HepG2 (cell line): ENCODE data around the gene NINJ2. TPM values are rescaled to one million over a fixed set of nuclear protein-coding genes. Genes with fewer than 3 reads are reported as not detected.

ENCODE experiments used
- CBX5 ChIP-seq: sonication (generic); formaldehyde crosslinking; IDR thresholded peaks from 2 replicates; pipeline ENCODE4 v1.4.0; 2020; ENCODE audit warnings: missing genetic modification reagents, borderline replicate concordance
- CREBL2 ChIP-seq: sonication (generic); formaldehyde crosslinking; IDR thresholded peaks from 2 replicates; pipeline ENCODE4 v1.8.1; 2023; ENCODE audit warnings: missing genetic modification reagents, mild to moderate bottlenecking, borderline replicate concordance
- MAZ ChIP-seq, 2 experiments: sonication (generic) in 1 of 2; formaldehyde crosslinking in 1 of 2; IDR thresholded peaks; 2 replicates each; pipeline versions ENCODE4 v1.5.0 to v1.6.1; 2012 to 2020; ENCODE audit warnings: low read depth in 2 of 2, mild to moderate bottlenecking in 2 of 2, borderline replicate concordance in 1 of 2, improper control_type of control experiment in 1 of 2, low read length in 1 of 2, missing genetic modification reagents in 1 of 2, moderate library complexity in 1 of 2
- NFAT5 ChIP-seq: sonication (generic); formaldehyde crosslinking; IDR thresholded peaks from 2 replicates; pipeline ENCODE4 v1.4.0; 2020; ENCODE audit warnings: missing genetic modification reagents
- PITX1 ChIP-seq: sonication (generic); formaldehyde crosslinking; IDR thresholded peaks from 2 replicates; pipeline ENCODE4 v1.5.1; 2020; ENCODE audit warnings: mild to moderate bottlenecking, missing genetic modification reagents
- RNF219 ChIP-seq: sonication (generic); formaldehyde crosslinking; IDR thresholded peaks from 2 replicates; pipeline ENCODE4 v1.5.0; 2020; ENCODE audit warnings: mild to moderate bottlenecking, missing genetic modification reagents
- TARDBP ChIP-seq: sonication (generic); formaldehyde crosslinking; IDR thresholded peaks from 2 replicates; pipeline ENCODE4 v1.8.0; 2022; ENCODE audit warnings: mild to moderate bottlenecking, missing genetic modification reagents
- TBP ChIP-seq: sonication (generic); formaldehyde crosslinking; IDR thresholded peaks from 2 replicates; pipeline ENCODE4 v1.5.0; 2020; ENCODE audit warnings: missing genetic modification reagents
- ZBTB20 ChIP-seq: sonication (generic); formaldehyde crosslinking; IDR thresholded peaks from 2 replicates; pipeline ENCODE4 v1.8.1; 2023; ENCODE audit warnings: missing genetic modification reagents, low read depth, mild to moderate bottlenecking, borderline replicate concordance
- ZNF562 ChIP-seq: sonication (generic); formaldehyde crosslinking; IDR thresholded peaks from 2 replicates; pipeline ENCODE4 v1.8.0; 2022; ENCODE audit warnings: missing genetic modification reagents, borderline replicate concordance
- ZNF780A ChIP-seq: sonication (generic); formaldehyde crosslinking; IDR thresholded peaks from 2 replicates; pipeline ENCODE4 v1.8.0; 2022; ENCODE audit warnings: mild to moderate bottlenecking, missing genetic modification reagents, moderate library complexity
- polyA plus RNA-seq, 8 experiments: library from polyadenylated mRNA; depleted of rRNA in 3 of 8; stranded (reverse) in 7 of 8; unstranded in 1 of 8; fragments of >200 nt; fragmentation: Illumina TruSeq in 4 of 8; extraction: Trizol in 4 of 8; gene quantifications; 2 replicates each; pipeline versions ENCODE4 v1.2.1 to v1.2.3, GENCODE V29; 2011 to 2016; ENCODE audit warnings: low read depth in 4 of 8, missing spikeins in 1 of 8, mixed read lengths in 1 of 8; ENCODE audit not compliant: insufficient read depth in 1 of 8
- total RNA-seq, 5 experiments: library from RNA; depleted of rRNA; stranded (reverse); fragments of >200 nt; fragmentation: Illumina TruSeq; extraction: Trizol; gene quantifications; 2 replicates each; pipeline ENCODE4 v1.2.3, GENCODE V29; 2016; ENCODE audit warnings: low read depth in 1 of 5
- TF ChIP-seq, protein P1 (sequence below): sonication (generic); formaldehyde crosslinking; IDR thresholded peaks from 2 replicates; pipeline ENCODE4 v1.4.0; 2020; ENCODE audit warnings: missing genetic modification reagents
- TF ChIP-seq, protein P2 (sequence below): IDR thresholded peaks from 2 replicates; pipeline ENCODE4 v1.6.1; 2012; ENCODE audit warnings: low read length, improper control_type of control experiment

The NINJ2 gene
- total and polyA plus RNA-seq, 2 of the 13 experiments (the other 11 are each of a cell fraction or from before 2014, with no cell fraction given), result 0.62 to 3.8 TPM

GRCh38 chr12:585062-586061 lies 77.9 kb downstream of the NINJ2 start (continued):
- TF ChIP-seq RNF219 (CRISPR knock-in tag) (no peak), NFAT5 (CRISPR knock-in tag) (no peak), TBP (no peak), CBX5 (peak; percentile 89; the same call in 1 of the 2 replicates), PITX1 (peak; percentile 96), MAZ (IDR thresholded peaks at IDR 0.05; ENCODE audit: borderline replicate concordance, low read depth, low read length) (0 out of 2 replicates have a peak, but pooled peaks have one; percentile 26), MAZ (CRISPR knock-in tag; IDR thresholded peaks at IDR 0.05; ENCODE audit: low read depth) (peak; percentile 88), CREBL2 (CRISPR knock-in tag) (no peak), TARDBP (CRISPR knock-in tag) (peak; percentile 94), ZNF562 (CRISPR knock-in tag) (no peak), ZNF780A (CRISPR knock-in tag) (no peak), ZBTB20 (CRISPR knock-in tag) (peak; percentile 82; the same call in 1 of the 2 replicates)
- TF ChIP-seq, protein P1, sequence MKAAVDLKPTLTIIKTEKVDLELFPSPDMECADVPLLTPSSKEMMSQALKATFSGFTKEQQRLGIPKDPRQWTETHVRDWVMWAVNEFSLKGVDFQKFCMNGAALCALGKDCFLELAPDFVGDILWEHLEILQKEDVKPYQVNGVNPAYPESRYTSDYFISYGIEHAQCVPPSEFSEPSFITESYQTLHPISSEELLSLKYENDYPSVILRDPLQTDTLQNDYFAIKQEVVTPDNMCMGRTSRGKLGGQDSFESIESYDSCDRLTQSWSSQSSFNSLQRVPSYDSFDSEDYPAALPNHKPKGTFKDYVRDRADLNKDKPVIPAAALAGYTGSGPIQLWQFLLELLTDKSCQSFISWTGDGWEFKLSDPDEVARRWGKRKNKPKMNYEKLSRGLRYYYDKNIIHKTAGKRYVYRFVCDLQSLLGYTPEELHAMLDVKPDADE, result no peak
- TF ChIP-seq, protein P2, sequence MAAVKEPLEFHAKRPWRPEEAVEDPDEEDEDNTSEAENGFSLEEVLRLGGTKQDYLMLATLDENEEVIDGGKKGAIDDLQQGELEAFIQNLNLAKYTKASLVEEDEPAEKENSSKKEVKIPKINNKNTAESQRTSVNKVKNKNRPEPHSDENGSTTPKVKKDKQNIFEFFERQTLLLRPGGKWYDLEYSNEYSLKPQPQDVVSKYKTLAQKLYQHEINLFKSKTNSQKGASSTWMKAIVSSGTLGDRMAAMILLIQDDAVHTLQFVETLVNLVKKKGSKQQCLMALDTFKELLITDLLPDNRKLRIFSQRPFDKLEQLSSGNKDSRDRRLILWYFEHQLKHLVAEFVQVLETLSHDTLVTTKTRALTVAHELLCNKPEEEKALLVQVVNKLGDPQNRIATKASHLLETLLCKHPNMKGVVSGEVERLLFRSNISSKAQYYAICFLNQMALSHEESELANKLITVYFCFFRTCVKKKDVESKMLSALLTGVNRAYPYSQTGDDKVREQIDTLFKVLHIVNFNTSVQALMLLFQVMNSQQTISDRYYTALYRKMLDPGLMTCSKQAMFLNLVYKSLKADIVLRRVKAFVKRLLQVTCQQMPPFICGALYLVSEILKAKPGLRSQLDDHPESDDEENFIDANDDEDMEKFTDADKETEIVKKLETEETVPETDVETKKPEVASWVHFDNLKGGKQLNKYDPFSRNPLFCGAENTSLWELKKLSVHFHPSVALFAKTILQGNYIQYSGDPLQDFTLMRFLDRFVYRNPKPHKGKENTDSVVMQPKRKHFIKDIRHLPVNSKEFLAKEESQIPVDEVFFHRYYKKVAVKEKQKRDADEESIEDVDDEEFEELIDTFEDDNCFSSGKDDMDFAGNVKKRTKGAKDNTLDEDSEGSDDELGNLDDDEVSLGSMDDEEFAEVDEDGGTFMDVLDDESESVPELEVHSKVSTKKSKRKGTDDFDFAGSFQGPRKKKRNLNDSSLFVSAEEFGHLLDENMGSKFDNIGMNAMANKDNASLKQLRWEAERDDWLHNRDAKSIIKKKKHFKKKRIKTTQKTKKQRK, result no peak
